ENCODE data around the gene CEP128.

The CEP128 gene

DNA sequence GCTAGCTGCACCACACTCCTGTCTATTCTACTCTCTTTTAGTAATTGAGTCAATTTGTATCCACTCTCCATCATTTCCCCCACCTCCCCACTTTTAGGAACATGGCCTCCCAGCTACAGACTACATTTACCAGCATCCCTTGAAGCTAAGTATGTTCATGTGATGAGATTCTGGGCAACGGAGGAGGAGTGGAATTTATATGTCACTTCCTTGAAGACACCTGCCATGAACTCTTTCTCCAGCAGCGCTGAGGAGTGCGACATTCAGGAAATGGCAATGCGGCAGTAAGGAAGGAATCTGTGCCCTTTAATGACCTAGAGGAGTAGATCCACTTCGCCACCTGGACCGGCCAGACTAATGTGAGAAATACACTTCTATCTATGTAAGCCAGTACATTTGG, 486.5 kb downstream of the CEP128 start:
- DNase-seq, result no peak

DNA sequence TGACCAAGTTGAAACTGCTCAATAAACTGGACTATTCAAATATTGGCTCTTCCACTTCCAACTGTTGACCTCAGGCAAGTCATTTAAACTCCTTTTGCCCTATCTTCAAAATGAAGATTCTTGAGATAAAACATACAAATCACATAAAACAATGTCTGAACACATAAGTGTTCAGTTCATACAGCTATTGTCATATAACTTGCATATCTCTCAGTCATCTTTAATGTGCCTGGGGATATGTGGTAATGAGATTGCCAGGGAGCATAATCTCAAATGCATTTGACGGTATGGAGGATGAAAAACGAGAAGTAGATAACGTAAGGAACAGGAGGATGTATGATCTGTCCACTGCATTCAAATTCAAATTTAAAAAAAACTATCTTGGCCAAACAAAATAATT, 493.3 kb downstream of the CEP128 start:
- no peak for DNase-seq

DNA sequence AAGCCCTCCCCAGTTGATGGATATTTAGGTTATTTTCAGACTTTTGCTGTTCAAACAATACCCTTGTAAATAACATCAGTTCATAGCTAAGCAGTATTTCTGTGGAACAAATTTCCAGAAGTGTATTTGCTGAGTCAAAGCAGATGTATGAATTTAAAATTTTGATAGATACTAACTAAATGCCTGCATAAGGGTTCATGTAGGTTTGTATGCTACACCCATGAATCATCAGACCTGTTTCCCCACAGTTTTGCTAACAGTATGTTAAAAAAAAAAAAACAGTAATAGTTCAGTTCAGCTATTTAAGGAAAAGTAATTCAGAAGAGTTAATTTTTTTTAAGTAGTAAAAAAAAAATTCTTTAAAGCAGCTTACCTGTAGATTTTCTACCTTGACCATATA, 494.1 kb downstream of the CEP128 start:
- DNase-seq, result no peak

Measured in activated CD4-positive, alpha-beta T cell treated with anti-CD3 and anti-CD28 coated beads for 48 hours (primary cell).